Immature natural killer cell (primary cell): Measurements from ENCODE around the gene PTPN4. TPM values are rescaled to one million over a fixed set of nuclear protein-coding genes. Genes with fewer than 3 reads are reported as not detected.
"Not testable (repeated sequence)": the region's sequence is repeated elsewhere in the genome, so short reads cannot be mapped to it uniquely, and the experiment has no call there.

Experiments
- DNase-seq, 3 donors: peaks; one replicate each; pipeline ENCODE4 v3.0.0; 2022; ENCODE audit warnings: mixed read lengths in 1 of 3
- H3K27ac Mint-ChIP-seq, 6 donors: one replicate each; pipeline ENCODE4 v1.8.0; 2020; ENCODE audit warnings: mixed read lengths in 6 of 6, mild to moderate bottlenecking in 5 of 6, inconsistent platforms in 4 of 6, moderate library complexity in 3 of 6
- H3K27me3 Mint-ChIP-seq, 3 donors: one replicate each; pipeline ENCODE4 v1.8.0; 2020 to 2021; ENCODE audit warnings: low read depth in 3 of 3, mild to moderate bottlenecking in 3 of 3, mixed read lengths in 3 of 3, moderate library complexity in 3 of 3, inconsistent platforms in 1 of 3
- H3K36me3 Mint-ChIP-seq, 3 donors: one replicate each; pipeline ENCODE4 v1.8.0; 2020; ENCODE audit warnings: mixed read lengths in 3 of 3, inconsistent platforms in 2 of 3, mild to moderate bottlenecking in 2 of 3
- H3K4me1 Mint-ChIP-seq, 2 donors: one replicate each; pipeline ENCODE4 v1.8.0; 2020; ENCODE audit warnings: inconsistent platforms in 2 of 2, mild to moderate bottlenecking in 2 of 2, mixed read lengths in 2 of 2, moderate library complexity in 1 of 2
- H3K4me3 Mint-ChIP-seq, 5 donors: one replicate each; pipeline ENCODE4 v1.8.0; 2020; ENCODE audit warnings: mild to moderate bottlenecking in 5 of 5, mixed read lengths in 5 of 5, inconsistent platforms in 3 of 5, moderate library complexity in 3 of 5
- H3K9me3 Mint-ChIP-seq, 6 donors: one replicate each; pipeline ENCODE4 v1.8.0; 2020; ENCODE audit warnings: mild to moderate bottlenecking in 6 of 6, mixed read lengths in 6 of 6, inconsistent platforms in 4 of 6, moderate library complexity in 3 of 6
- polyA plus RNA-seq, 3 donors: library from polyadenylated mRNA; unstranded; fragments of 300-500 nt; fragmentation: Illumina TruSeq; gene quantifications; one replicate each; pipeline ENCODE4 v1.2.3, GENCODE V29; 2021

The PTPN4 gene
- polyA plus RNA-seq, 3 donors from 2014 or later: 172 to 335 (median 206) TPM

- Mint-ChIP-seq H3K27ac (no peak overlapping the region), H3K36me3 (peaks cover 29 to 34% (median 29%) of the 10 kb centered on the region in 3 donors), H3K9me3 (peaks cover 12 to 36% (median 21%) of the 10 kb centered on the region in 6 donors)
Observed at GRCh38 chr2:119788752-119789151, 29.0 kb downstream of the PTPN4 start.

DNA sequence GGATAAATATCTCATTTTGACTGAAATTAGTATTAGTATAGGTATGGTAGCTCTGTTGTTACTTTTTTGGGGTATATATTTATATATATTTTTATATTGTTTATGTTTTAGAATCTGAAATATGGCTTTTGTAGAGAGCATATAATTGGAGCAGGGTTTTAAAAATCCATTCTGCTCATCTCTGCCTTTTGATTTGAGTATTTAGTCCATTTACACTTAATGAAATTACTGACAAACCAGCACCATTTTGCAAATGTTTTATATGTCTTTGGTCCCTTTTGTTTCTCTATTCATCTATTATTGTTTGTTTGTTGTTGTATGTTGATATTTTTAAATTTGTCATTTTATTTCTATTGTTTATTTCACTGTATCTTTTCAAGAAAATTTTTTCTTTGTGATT lies 30.7 kb downstream of the PTPN4 start:
- H3K27me3 Mint-ChIP-seq: peaks cover 0 to 2% (median 0%) of the 10 kb centered on the region in 3 donors
- H3K36me3 Mint-ChIP-seq: peaks cover 33 to 43% (median 34%) of the 10 kb centered on the region in 3 donors
- peaks cover 12 to 36% (median 21%) of the 10 kb centered on the region in 6 donors for H3K9me3 Mint-ChIP-seq
- peaks cover 16 to 71% of the 10 kb centered on the region in 2 donors for H3K4me1 Mint-ChIP-seq
- no peak overlapping the region for H3K4me3 Mint-ChIP-seq
- no peak for DNase-seq
- H3K27ac Mint-ChIP-seq: no peak overlapping the region

More at GRCh38 chr2:119788752-119789151, 29.0 kb downstream of the PTPN4 start:
- no peak for DNase-seq
- Mint-ChIP-seq H3K4me3 (no peak overlapping the region), H3K27me3 (peaks cover 0 to 2% (median 0%) of the 10 kb centered on the region in 3 donors), H3K4me1 (peaks cover 20 to 78% of the 10 kb centered on the region in 2 donors)

DNA sequence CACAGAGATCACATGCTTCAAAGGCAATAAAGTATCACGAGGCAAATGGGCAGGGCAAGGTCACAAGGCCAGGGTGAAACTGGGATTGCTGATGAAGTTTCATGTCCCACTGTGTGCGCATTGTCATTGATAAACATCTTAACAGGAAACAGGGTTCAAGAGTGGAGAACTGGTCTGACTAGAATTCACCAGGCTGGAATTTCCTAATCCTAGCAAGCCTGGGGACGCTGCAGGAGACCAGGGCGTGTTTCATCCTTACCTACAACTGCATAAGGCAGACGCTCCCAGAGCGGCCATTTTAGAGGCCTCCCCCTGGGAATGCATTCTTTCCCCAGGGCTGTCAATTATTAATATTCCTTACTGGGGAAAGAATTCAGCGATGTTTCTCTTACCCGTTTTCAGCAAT lies 33.2 kb downstream of the PTPN4 start:
- Mint-ChIP-seq H3K27ac (no peak overlapping the region), H3K4me1 (peaks cover 15 to 65% of the 10 kb centered on the region in 2 donors), H3K4me3 (no peak overlapping the region), H3K36me3 (peaks cover 33 to 43% (median 34%) of the 10 kb centered on the region in 3 donors), H3K9me3 (peaks cover 12 to 36% (median 21%) of the 10 kb centered on the region in 6 donors), H3K27me3 (peaks cover 0 to 2% (median 1%) of the 10 kb centered on the region in 3 donors)
- DNase-seq: no peak

GRCh38 chr2:119794237-119794636 lies 34.5 kb downstream of the PTPN4 start:
- Mint-ChIP-seq H3K27me3 (peaks cover 0 to 2% (median 1%) of the 10 kb centered on the region in 3 donors), H3K27ac (no peak overlapping the region), H3K9me3 (peaks cover 11 to 36% (median 21%) of the 10 kb centered on the region in 6 donors)

DNA sequence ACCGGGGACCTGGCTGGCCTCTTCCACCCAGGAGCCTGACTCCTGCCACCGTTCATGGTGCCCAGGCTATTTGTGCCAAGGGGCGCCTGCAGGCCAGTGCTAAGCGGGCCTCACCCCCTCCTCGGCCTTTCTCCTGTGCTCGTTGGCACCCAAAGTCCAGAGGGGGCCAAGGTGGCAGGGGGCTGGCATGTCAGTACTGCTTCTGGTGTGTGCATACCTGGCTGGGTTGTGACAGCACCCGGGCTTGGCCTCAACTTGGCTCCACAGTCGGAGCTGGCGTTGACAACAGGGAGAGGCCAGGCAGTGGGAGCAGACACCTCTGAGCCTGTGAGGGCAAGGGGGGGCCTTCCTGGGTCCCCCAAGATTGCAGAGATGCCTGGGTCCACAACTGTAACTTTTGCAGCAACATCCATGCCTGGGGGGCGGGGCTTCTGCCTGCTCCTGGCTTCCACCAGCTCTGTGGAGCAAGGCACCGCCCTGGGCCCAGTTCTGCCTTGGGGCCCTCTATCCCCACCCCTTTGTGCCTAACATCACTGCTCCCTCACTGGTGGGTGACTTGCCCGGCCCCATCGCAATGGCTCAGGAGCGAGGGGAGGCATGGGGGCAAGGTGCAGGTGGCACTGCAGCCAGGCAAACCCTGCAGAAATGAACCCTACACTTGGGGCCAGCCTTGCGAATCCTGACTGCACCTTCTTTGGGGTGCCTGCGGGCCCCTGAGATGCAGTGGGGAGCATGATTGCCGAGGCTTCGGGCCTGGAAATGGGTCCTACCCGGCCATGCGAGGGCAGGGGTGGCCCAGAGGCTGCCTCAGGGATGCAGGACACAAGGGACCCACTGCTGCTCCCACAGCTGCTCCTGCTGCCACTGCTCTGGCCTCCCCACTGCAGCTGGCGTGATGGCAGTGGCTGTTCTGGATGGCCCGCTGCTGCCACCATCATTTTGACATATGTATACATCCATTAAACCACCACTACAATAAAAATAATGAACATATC lies 35.9 kb downstream of the PTPN4 start:
- H3K4me3 Mint-ChIP-seq: no peak overlapping the region
- peaks cover 26 to 38% (median 28%) of the 10 kb centered on the region in 3 donors for H3K36me3 Mint-ChIP-seq

More at GRCh38 chr2:119794237-119794636, 34.5 kb downstream of the PTPN4 start:
- H3K4me1 Mint-ChIP-seq: peaks cover 18 to 63% of the 10 kb centered on the region in 2 donors
- no peak for DNase-seq
- H3K36me3 Mint-ChIP-seq: peaks cover 33 to 43% (median 34%) of the 10 kb centered on the region in 3 donors
- H3K4me3 Mint-ChIP-seq: no peak overlapping the region

GRCh38 chr2:119800376-119800902 lies 40.7 kb downstream of the PTPN4 start:
- Mint-ChIP-seq H3K9me3 (peaks cover 0 to 2% (median 0%) of the 10 kb centered on the region in 6 donors), H3K4me1 (peaks cover 53 to 84% of the 10 kb centered on the region in 2 donors), H3K4me3 (no peak overlapping the region), H3K27me3 (peaks cover 0 to 1% (median 0%) of the 10 kb centered on the region in 3 donors), H3K27ac (peak overlapping the region in 1 of 6 donors; percentile 8), H3K36me3 (peaks cover 0 to 4% (median under 1%) of the 10 kb centered on the region in 3 donors)
- no peak for DNase-seq

More for the DNA sequence above, 35.9 kb downstream of the PTPN4 start:
- H3K9me3 Mint-ChIP-seq: peaks cover 9 to 28% (median 19%) of the 10 kb centered on the region in 6 donors
- peaks cover 26 to 65% of the 10 kb centered on the region in 2 donors for H3K4me1 Mint-ChIP-seq
- peaks cover 0 to 2% (median 1%) of the 10 kb centered on the region in 3 donors for H3K27me3 Mint-ChIP-seq
- no peak for DNase-seq
- H3K27ac Mint-ChIP-seq: peak overlapping the region in 1 of 6 donors; percentile 53

- Mint-ChIP-seq H3K9me3 (peaks cover 0 to 2% (median 0%) of the 10 kb centered on the region in 6 donors), H3K36me3 (peaks cover 0 to 4% (median 4%) of the 10 kb centered on the region in 3 donors), H3K4me1 (peaks cover 52 to 88% of the 10 kb centered on the region in 2 donors)
Observed at GRCh38 chr2:119801040-119801439, 41.3 kb downstream of the PTPN4 start.

GRCh38 chr2:119801989-119802388 lies 42.3 kb downstream of the PTPN4 start:
- not testable (repeated sequence) for H3K36me3 Mint-ChIP-seq, DNase-seq, H3K4me3 Mint-ChIP-seq, H3K27me3 Mint-ChIP-seq, H3K9me3 Mint-ChIP-seq
- peak overlapping the region in 1 of 6 donors; percentile 27 for H3K27ac Mint-ChIP-seq
- H3K4me1 Mint-ChIP-seq: peaks cover 48 to 88% of the 10 kb centered on the region in 2 donors

More at GRCh38 chr2:119801040-119801439, 41.3 kb downstream of the PTPN4 start:
- Mint-ChIP-seq H3K27me3 (peaks cover 0 to 4% (median 0%) of the 10 kb centered on the region in 3 donors), H3K4me3 (no peak overlapping the region), H3K27ac (no peak overlapping the region)
- DNase-seq: no peak

DNA sequence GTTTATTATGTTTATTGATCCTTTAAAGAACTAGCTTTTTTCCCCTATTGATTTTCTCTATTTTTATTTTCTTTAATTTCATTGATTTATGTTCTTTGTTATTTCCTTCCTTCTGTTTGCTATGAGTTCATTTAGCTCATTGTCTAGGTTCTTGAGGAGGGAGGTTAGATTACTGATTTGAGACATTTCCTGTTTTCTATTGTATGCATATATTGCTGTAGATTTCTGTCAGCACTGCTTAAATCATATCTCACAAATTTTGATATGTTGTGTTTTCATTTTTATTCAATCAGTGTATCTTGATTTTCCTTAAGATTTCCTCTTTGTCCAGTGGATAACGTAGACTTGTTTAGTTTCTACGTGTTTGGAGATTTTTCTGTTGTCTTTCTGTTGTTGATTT lies 43.4 kb downstream of the PTPN4 start:
- no peak overlapping the region for H3K4me3 Mint-ChIP-seq
- H3K27me3 Mint-ChIP-seq: peaks cover 0 to 3% (median 0%) of the 10 kb centered on the region in 3 donors
- peaks cover 49 to 88% of the 10 kb centered on the region in 2 donors for H3K4me1 Mint-ChIP-seq
- H3K27ac Mint-ChIP-seq: peak overlapping the region in 1 of 6 donors; percentile 20
- DNase-seq: no peak
- H3K9me3 Mint-ChIP-seq: peaks cover 0 to 2% (median 0%) of the 10 kb centered on the region in 6 donors
- H3K36me3 Mint-ChIP-seq: peaks cover 0 to 6% (median 4%) of the 10 kb centered on the region in 3 donors

- not testable (repeated sequence) for H3K4me3 Mint-ChIP-seq, H3K9me3 Mint-ChIP-seq, H3K27me3 Mint-ChIP-seq, DNase-seq, H3K36me3 Mint-ChIP-seq
- H3K4me1 Mint-ChIP-seq: peaks cover 45 to 85% of the 10 kb centered on the region in 2 donors
- H3K27ac Mint-ChIP-seq: peak overlapping the region in 2 of 6 donors; percentile 41 to 48
Observed at GRCh38 chr2:119804409-119804808, 44.7 kb downstream of the PTPN4 start.

- Mint-ChIP-seq H3K27me3 (peaks cover 0 to 3% (median 0%) of the 10 kb centered on the region in 3 donors), H3K36me3 (peaks cover 4 to 22% (median 7%) of the 10 kb centered on the region in 3 donors), H3K27ac (peak overlapping the region in 2 of 6 donors; percentile 29 to 65), H3K9me3 (peaks cover 0 to 2% (median 0%) of the 10 kb centered on the region in 6 donors), H3K4me1 (peaks cover 23 to 74% of the 10 kb centered on the region in 2 donors), H3K4me3 (no peak overlapping the region)
- no peak for DNase-seq
Observed at GRCh38 chr2:119808516-119809147, 48.9 kb downstream of the PTPN4 start.

GRCh38 chr2:119809339-119810048 lies 49.8 kb downstream of the PTPN4 start:
- Mint-ChIP-seq H3K27ac (no peak overlapping the region), H3K4me3 (no peak overlapping the region), H3K27me3 (peaks cover 0 to 3% (median 0%) of the 10 kb centered on the region in 3 donors), H3K36me3 (peaks cover 4 to 23% (median 10%) of the 10 kb centered on the region in 3 donors), H3K4me1 (peaks cover 16 to 74% of the 10 kb centered on the region in 2 donors), H3K9me3 (no peaks in the 10 kb centered on the region)
- no peak for DNase-seq
